Stimulated activated CD4-positive, alpha-beta T cell treated with anti-CD3 and anti-CD28 coated beads, TNF-alpha, amount 100 ng/mL, for 48 hours (primary cell): ENCODE data around the gene SLC6A8.
"Not testable (repeated sequence)": the region's sequence is repeated elsewhere in the genome, so short reads cannot be mapped to it uniquely, and the experiment has no call there.

Source experiments
- DNase-seq, 3 donors: peaks; one replicate each; pipeline ENCODE4 v3.0.0-alpha.2; 2020; ENCODE audit warnings: low read depth in 3 of 3

SLC6A8 gene

GRCh38 chrX:153692611-153693156, 5.0 kb downstream of the SLC6A8 start:
- no peak for DNase-seq

DNA sequence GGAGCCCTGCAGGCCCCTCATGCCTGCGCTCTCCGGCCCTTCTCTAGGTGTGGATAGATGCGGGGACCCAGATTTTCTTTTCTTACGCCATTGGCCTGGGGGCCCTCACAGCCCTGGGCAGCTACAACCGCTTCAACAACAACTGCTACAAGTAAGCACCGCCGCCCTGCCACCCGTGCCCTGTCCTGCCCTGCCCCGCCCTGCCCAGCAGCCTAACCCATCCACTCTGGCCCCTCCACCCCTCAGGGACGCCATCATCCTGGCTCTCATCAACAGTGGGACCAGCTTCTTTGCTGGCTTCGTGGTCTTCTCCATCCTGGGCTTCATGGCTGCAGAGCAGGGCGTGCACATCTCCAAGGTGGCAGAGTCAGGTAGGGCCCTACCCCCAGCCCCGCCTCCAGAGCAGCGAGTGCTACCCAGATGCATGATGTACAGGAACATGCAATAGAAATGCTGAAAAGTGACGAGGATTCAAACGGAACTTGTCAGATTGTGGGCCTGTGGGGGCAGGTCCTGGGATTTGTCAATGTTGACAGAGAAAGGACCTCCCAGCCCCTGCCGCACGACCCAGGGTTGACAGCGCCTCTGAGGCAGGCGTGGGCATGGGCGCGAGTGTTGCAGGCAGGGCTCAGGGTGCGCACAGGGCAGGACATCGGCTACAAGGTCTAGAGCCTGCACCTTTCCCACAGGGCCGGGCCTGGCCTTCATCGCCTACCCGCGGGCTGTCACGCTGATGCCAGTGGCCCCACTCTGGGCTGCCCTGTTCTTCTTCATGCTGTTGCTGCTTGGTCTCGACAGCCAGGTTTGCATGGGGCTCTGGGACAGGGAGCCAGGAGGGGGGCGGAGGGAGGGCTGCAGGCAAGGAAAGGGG, 5.7 kb downstream of the SLC6A8 start:
- no peak for DNase-seq

DNA sequence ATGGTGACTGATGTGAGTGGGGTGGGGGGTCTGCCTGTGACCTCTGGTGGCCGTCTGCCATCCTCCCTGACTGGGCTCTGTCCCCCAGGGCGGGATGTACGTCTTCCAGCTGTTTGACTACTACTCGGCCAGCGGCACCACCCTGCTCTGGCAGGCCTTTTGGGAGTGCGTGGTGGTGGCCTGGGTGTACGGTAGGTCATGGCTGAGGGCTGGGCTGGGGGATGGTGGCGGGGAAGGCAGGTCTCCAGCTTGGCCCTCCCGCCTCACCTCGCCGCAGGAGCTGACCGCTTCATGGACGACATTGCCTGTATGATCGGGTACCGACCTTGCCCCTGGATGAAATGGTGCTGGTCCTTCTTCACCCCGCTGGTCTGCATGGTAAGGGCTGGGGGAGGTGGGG, 6.5 kb downstream of the SLC6A8 start:
- not testable (repeated sequence) for DNase-seq

DNA sequence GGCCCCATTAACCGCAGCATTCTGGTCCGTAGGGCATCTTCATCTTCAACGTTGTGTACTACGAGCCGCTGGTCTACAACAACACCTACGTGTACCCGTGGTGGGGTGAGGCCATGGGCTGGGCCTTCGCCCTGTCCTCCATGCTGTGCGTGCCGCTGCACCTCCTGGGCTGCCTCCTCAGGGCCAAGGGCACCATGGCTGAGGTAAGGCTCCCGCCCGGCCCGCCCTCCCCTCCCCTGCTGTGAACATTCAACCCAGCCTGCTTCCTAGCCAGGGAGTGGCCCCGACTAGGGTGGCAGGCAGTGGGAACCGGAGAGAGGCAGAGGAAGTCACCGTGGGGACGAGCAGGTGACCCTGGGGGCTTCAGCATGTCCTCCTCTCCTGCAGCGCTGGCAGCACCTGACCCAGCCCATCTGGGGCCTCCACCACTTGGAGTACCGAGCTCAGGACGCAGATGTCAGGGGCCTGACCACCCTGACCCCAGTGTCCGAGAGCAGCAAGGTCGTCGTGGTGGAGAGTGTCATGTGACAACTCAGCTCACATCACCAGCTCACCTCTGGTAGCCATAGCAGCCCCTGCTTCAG, 7.1 kb downstream of the SLC6A8 start:
- DNase-seq, result no peak

DNA sequence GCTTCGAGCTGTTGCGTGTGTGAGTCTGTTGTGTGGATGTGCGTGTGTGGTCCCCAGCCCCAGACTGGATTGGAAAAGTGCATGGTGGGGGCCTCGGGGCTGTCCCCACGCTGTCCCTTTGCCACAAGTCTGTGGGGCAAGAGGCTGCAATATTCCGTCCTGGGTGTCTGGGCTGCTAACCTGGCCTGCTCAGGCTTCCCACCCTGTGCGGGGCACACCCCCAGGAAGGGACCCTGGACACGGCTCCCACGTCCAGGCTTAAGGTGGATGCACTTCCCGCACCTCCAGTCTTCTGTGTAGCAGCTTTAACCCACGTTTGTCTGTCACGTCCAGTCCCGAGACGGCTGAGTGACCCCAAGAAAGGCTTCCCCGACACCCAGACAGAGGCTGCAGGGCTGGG, 8.4 kb downstream of the SLC6A8 start:
- no peak for DNase-seq

DNA sequence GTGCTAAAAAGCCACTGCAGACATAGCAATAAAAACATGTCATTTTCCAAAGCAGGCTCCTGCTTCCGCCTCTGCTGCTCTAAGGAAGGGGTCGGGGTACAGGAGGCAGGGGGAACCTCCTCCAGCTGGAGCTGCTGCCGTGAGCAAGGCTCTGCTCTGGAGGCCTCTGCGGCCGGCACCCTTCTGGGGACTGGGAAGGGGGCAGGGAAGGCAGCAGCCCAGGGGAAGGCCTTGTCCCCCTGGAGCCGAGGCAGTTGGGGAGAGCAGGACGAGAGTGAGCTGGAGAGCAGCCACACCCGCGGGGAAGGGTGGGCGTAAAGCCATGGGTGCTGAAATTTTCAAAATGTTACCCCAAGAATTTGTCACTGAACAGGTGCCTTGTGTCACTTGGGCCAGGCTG, 8.8 kb downstream of the SLC6A8 start:
- DNase-seq, result not testable (repeated sequence)

DNA sequence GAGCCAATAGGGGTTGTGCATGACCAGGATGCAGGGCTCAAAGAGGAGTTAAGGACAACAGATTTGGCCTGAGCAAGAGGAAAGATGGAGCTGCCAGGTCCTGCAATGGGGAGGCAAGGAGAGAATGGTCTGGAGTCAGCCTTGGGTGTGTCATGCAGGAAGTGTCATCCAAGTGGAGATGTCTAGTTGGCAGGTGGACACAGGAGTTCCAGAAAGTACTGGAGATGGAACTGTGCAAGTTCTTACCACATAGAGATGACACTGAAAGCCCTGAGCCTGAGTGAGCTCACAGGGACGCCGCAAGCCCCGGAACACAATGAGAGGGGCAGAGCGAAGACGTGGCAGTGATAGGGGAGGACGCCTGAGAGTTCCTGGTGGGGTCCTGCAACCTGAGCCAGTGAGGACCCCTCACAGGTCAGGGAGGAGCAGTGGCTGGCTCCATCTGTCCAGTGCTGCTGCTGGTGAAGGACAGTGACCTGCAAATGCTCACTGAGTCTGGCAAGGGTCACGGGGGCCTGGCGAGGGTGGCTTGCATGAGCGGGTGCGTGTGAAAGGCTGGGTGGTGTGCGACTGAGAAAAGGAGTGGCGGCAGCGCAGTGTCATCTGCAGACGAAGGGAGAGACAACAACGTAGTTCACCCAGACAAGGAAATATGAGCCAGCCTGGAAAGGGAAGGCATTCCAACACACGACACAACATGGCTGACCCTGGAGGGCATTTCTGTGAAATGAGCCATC, 9.4 kb downstream of the SLC6A8 start:
- DNase-seq, result not testable (repeated sequence)

DNA sequence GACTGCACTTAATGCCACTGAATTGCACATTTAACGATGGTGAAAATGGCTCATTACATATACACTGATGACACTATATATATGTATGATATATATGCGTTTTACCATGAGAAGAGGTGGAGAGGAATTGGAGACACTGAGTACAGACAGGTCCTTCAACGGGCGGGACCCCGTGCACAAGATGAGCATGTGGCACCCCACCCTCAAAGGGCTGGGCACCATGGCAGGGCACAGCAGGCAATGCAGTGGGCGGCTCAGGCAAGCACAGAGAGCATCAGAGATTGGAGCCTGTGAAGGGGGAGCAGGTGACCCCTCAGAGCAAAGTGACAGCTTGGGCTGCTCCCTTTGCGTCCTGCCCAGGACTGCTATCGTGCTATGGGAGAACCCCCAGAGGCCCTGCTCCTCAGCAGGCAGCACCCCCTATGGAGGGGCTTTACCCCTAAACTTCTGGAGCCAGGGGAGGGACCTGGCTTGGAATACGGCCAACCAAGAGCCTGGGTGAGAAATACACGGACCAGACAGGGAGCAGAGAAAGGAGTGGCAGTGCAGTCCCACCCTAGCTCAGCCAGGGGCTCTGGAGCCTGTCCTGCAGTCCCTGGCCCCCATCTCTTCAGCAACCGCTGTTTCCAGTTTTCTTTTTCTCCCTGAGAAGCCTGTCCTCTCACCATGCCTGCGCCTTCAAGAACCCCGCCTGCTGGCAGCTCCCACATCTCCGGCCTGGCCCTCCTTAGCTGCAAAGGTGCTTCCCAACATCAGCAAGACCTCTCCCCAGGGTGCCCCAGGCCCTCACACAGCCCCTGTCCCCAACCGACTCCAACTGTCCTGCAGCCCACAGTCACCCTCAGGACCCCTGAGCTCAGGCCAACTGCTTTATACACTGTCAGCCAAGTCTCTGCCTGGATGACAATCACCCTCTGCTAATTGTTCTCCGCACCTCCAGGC, 10.5 kb downstream of the SLC6A8 start:
- no peak for DNase-seq

GRCh38 chrX:153699210-153699783, 11.6 kb downstream of the SLC6A8 start:
- DNase-seq, result not testable (repeated sequence)

GRCh38 chrX:153699784-153700371, 12.2 kb downstream of the SLC6A8 start:
- DNase-seq, result not testable (repeated sequence)

DNA sequence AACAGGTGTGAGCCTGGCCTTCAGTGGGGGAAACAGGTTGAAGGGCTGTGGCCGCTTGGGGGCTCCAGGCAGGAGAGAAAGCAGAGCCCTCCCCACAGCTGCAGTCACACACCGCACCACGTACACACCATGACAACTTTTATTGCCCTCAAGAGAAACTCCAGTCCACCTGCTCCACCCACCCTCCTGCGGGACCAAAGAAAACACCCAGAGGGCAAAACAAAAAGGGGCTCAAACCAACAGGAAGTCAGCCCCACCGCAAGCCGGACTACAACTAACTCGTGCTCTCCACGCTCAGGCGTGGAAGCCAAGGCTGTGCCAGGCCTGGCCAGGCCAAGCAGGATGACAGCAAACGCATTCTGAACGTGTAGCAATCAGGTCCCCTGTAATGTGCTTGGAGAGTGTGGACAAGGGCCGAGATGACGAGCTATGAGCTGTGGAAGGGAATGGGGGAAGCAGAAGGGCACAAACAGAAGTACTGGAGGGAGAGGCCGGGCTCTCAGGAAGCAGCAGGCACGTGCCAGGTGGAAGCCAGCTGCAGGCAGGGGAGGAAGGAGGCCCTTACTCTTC, 12.7 kb downstream of the SLC6A8 start:
- no peak for DNase-seq

- no peak for DNase-seq
These were observed 13.2 kb downstream of the SLC6A8 start for GRCh38 chrX:153700967-153701366.

DNA sequence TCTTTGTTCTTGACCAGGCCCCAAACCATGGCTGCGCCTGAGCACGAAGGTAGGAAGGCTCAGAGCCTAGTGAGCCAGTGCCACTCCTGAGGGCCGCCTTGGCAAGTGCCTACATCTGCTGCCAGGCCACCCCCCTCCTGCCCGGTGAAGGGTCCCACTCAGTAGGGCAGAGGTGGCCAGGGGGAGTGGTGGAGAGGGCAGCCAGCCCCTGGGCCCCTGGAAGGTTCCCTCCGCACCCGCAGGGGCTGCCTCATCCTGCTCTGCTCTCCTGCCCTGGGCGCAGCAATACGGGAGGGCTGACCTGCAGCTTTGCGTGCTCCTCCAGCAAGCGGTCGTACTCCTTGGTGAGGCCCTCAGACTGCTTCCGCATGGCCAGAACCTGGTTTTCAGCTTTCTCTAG, 14.0 kb downstream of the SLC6A8 start:
- no peak for DNase-seq

- DNase-seq, result no peak
These were observed 14.8 kb downstream of the SLC6A8 start for GRCh38 chrX:153702336-153703035.

DNA sequence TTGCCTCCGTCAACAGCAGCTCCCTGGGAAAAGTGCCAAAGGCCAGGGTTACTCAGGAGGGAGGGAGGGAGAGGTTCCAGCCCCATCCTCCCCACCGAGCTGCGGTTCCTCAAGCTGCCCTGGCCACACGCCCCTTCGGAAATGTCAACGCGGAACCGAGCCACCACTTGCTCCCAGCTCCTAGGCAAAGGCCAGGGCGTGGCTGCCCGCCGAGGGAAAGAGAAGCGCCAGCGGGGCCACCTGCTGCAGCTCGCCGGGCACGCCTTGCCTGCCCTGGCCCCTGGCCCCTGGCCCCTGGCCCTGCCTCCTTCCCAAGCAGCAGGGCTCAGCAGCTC, 15.3 kb downstream of the SLC6A8 start:
- no peak for DNase-seq

GRCh38 chrX:153704021-153704526, 16.3 kb downstream of the SLC6A8 start:
- DNase-seq, result no peak

DNA sequence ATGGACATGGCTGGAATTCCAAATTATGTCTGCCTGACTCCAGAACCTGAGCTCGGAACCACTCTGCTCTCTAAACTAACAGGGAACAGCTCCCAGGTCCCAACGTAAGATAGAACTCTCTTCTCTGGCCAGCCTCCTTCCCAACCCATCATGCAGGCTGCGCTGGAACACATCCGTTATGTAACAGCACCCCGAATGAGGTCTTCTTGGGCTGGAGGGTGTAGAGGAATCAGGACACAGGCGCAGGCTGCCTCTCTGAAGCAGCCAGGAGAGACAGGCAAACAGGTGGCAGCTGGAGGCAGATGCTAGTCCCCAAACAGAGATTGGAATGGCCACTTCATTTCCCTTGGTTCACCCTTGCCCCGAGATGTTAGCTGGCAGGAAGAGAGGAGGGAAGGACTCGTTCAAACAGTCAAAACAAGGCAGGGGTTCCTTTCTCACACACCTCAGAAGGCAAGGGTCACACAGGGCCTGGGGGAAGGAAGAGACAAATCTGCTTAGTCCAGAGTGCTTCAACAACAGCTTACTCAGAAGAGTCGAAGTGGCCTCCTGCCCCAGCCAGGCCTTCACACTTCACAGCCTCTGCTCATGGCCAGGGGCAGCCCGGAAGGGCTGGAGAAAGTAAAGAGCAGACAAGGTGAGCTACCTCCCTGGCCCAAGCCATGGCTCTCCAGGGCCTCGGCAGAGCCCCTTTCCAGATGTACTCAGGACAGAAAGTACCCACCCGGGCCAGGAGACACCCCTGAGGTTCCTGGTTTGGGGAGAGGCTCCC, 17.1 kb downstream of the SLC6A8 start:
- DNase-seq, result not testable (repeated sequence)

- DNase-seq, result not testable (repeated sequence)
These were observed 17.8 kb downstream of the SLC6A8 start for GRCh38 chrX:153705403-153706060.
